ENCODE results near the gene NHEJ1.

DNA sequence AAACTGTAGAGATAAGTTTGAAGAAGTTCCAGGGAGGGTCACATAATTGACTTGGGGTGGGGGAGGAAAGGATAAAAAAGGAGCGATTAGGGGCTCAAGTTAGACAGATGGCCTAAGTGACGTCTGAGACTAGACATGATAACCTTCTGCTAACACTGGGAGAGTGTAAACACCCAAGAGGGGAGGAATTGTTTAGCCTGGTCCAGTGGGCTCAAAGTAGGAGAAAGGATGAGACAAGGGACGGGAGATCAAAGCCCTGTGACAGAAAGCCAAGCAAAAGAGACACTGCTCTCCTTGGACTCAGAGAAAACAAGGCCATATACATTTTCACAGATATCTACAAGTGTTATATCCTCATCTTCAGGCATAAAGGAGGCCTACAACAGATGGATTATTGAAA lies 54.4 kb downstream of the NHEJ1 start:
- TF ChIP-seq, protein P1, sequence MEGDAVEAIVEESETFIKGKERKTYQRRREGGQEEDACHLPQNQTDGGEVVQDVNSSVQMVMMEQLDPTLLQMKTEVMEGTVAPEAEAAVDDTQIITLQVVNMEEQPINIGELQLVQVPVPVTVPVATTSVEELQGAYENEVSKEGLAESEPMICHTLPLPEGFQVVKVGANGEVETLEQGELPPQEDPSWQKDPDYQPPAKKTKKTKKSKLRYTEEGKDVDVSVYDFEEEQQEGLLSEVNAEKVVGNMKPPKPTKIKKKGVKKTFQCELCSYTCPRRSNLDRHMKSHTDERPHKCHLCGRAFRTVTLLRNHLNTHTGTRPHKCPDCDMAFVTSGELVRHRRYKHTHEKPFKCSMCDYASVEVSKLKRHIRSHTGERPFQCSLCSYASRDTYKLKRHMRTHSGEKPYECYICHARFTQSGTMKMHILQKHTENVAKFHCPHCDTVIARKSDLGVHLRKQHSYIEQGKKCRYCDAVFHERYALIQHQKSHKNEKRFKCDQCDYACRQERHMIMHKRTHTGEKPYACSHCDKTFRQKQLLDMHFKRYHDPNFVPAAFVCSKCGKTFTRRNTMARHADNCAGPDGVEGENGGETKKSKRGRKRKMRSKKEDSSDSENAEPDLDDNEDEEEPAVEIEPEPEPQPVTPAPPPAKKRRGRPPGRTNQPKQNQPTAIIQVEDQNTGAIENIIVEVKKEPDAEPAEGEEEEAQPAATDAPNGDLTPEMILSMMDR (conservative IDR thresholded peaks at IDR 0.05 in 1 of 2, IDR thresholded peaks at IDR 0.05 in 1 of 2; ENCODE audit: low read depth in 1 of 2, low read length in 2 of 2), result no peak
- TF ChIP-seq EZH2 (IDR thresholded peaks at IDR 0.05; ENCODE audit: low read length, missing control alignments), result no peak

All from fibroblast of lung (primary cell).